ENCODE results near the gene TOR3A. TPM values are rescaled to one million over a fixed set of nuclear protein-coding genes. Genes with fewer than 3 reads are reported as not detected.

Gene TOR3A
- total RNA-seq, 8 experiments from 2014 or later = 9.2 to 27.9 (median 13.4) TPM

DNA sequence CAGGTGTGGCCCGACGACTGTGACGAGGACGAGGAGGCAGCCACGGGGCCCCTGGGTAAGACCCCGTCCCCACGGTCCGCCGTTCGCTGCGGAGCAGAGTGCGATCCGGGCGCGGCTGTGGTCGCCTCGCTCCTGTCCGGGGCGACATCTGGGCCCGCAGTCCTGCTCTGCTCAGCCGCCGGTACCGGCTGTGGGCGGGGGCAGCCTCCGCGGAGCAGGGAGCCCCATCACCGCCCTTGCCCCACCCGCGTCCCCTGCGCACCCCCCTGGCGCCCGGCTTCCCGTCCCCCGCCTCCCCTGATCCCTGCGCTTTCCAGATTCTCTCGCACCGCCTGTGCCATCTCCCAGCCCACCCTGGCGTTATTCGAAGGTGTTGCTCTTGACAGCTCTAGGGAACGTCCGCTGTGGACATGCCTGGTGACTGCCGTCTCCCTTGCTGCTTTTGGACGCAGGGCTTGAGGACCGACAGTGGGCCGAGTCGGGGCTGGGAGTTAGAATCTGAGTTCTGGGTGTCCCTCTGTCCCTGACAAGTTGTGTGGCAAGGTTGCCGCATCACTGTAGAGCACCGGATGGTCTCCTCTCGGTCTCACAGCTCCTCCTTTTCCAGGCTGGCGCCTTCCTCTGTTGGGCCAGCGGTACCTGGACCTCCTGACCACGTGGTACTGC, 596 bp downstream of the TOR3A start:
- H3K4me3 ChIP-seq = peak overlapping the region; percentile 42 to 66 (median 61)
- WGBS, 10 experiments = 0 to 4% (median 1%) methylated on average over 4 to 13 of the region's 52 CpGs; no CpG with 5 or more reads in 4 of the 10 experiments
- in situ Hi-C loops (cut with MboI; ENCODE audit: low pct_unique_long_range_greater_than_20kb in 2 of 9, low sequenced_read_pairs in 9 of 9, unreplicated experiment in 9 of 9) = loop anchor here in 5 of 9 experiments (25.0 kb wide), 1 partner anchor 280 kb away; the partner anchor contains the start of gene AXDND1 (in 5 of the 5)
- peak; percentile 37 to 67 (median 57) for ATAC-seq (replicated peaks in 6 of 8)
- H3K4me1 ChIP-seq (replicated peaks in 1 of 2) = peaks cover 2 to 9% of the 10 kb centered on the region in 2 donors
- peak overlapping the region in 1 of 2 donors; percentile 8 for H3K27ac ChIP-seq

DNA sequence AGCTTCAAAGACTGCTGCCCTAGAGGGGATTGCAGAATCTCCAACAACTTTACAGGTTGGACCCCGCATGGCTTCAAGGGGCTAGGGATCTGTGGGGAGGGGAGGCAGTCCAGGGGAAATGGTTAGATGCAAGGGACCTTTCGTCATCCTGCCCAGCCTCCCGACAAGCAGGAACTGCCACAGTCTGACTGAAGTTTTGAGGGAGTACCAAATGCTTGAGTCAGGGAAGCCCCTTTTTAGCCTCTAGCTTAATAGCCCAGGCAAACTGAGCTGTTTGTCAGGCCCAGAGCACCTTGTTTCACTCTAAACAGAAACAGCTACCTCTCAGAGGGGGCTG, 1.1 kb downstream of the TOR3A start:
- no peak for ATAC-seq (replicated peaks in 6 of 8)
- WGBS, 10 experiments = 0 to 11% (median 0%) methylated on average over 1 to 3 of the region's 3 CpGs; no CpG with 5 or more reads in 7 of the 10 experiments
- Histone ChIP-seq H3K4me3 (peak overlapping the region; percentile 42 to 66 (median 61)), H3K27ac (no peak overlapping the region), H3K4me1 (replicated peaks in 1 of 2) (peaks cover 2 to 9% of the 10 kb centered on the region in 2 donors)
- in situ Hi-C loops (cut with MboI; ENCODE audit: low pct_unique_long_range_greater_than_20kb in 2 of 9, low sequenced_read_pairs in 9 of 9, unreplicated experiment in 9 of 9) = loop anchor here in 5 of 9 experiments (25.0 kb wide), 1 partner anchor 279 kb away; the partner anchor contains the start of gene AXDND1 (in 5 of the 5)

DNA sequence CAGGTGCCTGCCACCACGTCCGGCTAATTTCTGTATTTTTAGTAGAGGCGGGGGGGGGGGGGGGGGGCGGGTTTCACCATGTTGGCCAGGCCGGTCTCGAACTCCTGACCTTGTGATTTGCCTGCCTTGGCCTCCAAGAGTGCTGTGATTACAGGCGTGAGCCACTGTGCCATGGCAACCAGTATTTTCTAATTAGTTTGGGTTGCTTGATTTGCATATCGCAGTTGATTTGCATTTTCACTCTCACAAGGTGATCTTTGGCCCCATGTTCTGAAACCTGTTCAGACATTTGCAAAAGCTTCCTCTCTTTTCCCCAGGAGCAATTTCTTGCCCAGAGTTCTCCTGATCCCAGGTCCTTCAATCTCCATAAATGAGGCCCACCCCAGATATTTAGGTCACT, 1.7 kb downstream of the TOR3A start:
- Histone ChIP-seq H3K4me3 (no peak overlapping the region), H3K27ac (no peak overlapping the region), H3K4me1 (replicated peaks in 1 of 2) (peaks cover 2 to 9% of the 10 kb centered on the region in 2 donors)
- ATAC-seq (replicated peaks in 6 of 8) = no peak
- in situ Hi-C loops (cut with MboI; ENCODE audit: low pct_unique_long_range_greater_than_20kb in 2 of 9, low sequenced_read_pairs in 9 of 9, unreplicated experiment in 9 of 9) = loop anchor here in 5 of 9 experiments (25.0 kb wide), 1 partner anchor 279 kb away; the partner anchor contains the start of gene AXDND1 (in 5 of the 5)
- 50 to 100% (median 100%) methylated on average over 1 to 7 of the region's 8 CpGs; no CpG with 5 or more reads in 5 of the 10 experiments for WGBS, 10 experiments

DNA sequence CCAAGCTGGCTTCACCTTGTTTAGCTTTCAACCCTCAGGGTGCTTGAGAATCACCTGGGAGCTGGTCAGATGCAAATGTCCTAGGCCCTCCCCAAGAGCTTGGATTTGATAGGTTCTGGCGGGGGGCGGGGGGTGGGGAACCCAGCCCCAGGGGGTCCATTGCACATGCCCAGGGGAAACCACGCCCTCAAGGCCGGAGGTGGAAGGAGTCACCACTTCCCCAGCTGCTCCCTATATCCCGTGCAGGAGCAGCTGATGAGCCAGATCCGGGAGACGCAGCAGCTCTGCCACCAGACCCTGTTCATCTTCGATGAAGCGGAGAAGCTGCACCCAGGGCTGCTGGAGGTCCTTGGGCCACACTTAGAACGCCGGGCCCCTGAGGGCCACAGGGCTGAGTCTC, 5.8 kb downstream of the TOR3A start:
- Histone ChIP-seq H3K4me3 (no peak overlapping the region), H3K27ac (no peak overlapping the region), H3K4me1 (replicated peaks in 1 of 2) (peaks cover 20 to 27% of the 10 kb centered on the region in 2 donors)
- no peak for ATAC-seq (replicated peaks in 6 of 8)
- in situ Hi-C loops (cut with MboI; ENCODE audit: low pct_unique_long_range_greater_than_20kb in 2 of 9, low sequenced_read_pairs in 9 of 9, unreplicated experiment in 9 of 9) = loop anchor here in 5 of 9 experiments (25.0 kb wide), 1 partner anchor 275 kb away; the partner anchor contains the start of gene AXDND1 (in 5 of the 5)
- WGBS, 10 experiments = 64% methylated on average over 6 of the region's 11 CpGs; no CpG with 5 or more reads in 9 of the 10 experiments

DNA sequence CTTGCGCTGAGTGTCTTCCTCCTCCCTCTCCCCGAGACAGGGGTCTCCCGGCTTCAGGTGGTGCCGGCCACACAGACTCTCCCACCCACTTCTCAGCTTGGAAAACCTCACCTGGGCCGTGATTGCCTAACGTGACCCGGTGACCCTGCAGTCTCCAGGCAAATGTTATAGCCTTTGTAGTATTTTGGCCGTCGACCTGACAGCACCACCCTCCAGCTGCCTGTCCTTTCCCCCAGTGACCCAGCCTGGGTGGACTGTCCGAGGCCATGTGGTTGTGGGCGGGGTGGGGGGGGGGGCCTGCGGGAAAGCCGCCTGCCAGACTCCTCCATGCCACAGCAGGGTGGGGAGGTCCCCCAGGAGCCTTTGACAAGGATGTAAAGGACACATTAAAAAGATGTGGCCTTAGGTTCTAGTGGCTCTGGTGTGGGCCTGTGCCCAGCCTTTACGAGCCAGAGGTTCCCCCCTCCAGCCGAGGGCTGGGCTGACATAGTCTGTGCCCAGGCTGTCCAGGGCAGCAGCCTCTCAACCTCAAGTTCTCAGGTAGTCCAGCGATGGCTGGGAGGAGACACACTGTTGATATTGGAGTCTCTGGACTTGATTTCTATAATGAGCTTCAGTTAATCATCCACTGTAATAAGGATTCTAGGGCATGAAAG, 8.1 kb downstream of the TOR3A start:
- 43 to 100% (median 82%) methylated on average over 1 to 10 of the region's 16 CpGs; no CpG with 5 or more reads in 5 of the 10 experiments for WGBS, 10 experiments
- Histone ChIP-seq H3K4me1 (replicated peaks in 1 of 2) (peaks cover 17 to 22% of the 10 kb centered on the region in 2 donors), H3K4me3 (no peak overlapping the region), H3K27ac (no peak overlapping the region)
- peak in 1 of 8 experiments; percentile 39 for ATAC-seq (replicated peaks in 6 of 8)
- in situ Hi-C loops (cut with MboI; ENCODE audit: low pct_unique_long_range_greater_than_20kb in 2 of 9, low sequenced_read_pairs in 9 of 9, unreplicated experiment in 9 of 9) = loop anchor here in 5 of 9 experiments (25.0 kb wide), 1 partner anchor 272 kb away; the partner anchor contains the start of gene AXDND1 (in 5 of the 5)

DNA sequence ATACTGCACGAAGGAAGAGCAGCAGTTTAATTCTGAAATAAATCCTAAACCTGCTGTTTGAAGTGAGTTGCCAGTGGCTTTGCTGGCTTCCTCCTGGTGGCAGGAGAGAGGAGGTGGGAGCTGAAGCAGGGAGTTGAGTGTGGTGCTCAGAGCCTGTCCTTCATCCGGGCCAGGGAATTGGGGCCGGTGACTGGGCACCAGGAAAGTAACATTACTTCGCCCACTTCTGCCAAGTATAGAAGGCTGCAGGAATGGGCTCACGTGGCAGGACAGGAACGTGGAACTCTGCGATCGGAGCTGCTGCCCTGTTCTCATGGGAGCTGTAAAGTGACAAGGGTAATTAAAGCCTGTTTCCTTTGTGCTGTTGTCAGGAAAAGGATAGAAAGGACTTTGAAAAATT, 8.7 kb downstream of the TOR3A start:
- Histone ChIP-seq H3K4me3 (no peak overlapping the region), H3K4me1 (replicated peaks in 1 of 2) (peaks cover 17 to 22% of the 10 kb centered on the region in 2 donors), H3K27ac (peak overlapping the region in 1 of 2 donors; percentile 84)
- ATAC-seq (replicated peaks in 6 of 8) = peak in 6 of 8 experiments; percentile 5 to 68 (median 32)
- 33 to 85% (median 75%) methylated on average over 1 to 8 of the region's 8 CpGs; no CpG with 5 or more reads in 2 of the 10 experiments for WGBS, 10 experiments
- in situ Hi-C loops (cut with MboI; ENCODE audit: low pct_unique_long_range_greater_than_20kb in 2 of 9, low sequenced_read_pairs in 9 of 9, unreplicated experiment in 9 of 9) = loop anchor here in 5 of 9 experiments (25.0 kb wide), 1 partner anchor 272 kb away; the partner anchor contains the start of gene AXDND1 (in 5 of the 5)

DNA sequence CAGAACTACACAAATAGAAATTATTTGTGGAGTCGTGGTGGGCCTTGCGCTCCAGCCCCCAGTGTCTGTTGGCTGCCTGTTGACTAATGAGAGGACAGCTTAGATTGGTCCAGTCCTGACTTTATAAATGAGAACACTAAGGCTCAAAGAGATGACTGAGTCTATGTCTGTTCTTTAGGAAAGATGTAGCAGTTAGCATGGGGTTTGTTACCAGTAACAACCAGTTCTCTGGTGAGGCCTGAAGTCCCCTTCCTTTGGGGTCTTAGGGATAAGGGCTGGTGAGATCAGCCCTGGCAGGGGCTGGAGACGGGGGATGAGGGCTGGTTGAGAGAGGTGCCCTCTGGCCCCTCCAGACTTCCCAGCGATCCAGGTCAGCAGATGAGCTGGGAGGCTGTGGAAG, 9.1 kb downstream of the TOR3A start:
- WGBS, 10 experiments = 40 to 100% (median 83%) methylated on average over 1 to 3 of the region's 4 CpGs
- Histone ChIP-seq H3K4me3 (no peak overlapping the region), H3K4me1 (replicated peaks in 1 of 2) (peaks cover 17 to 22% of the 10 kb centered on the region in 2 donors), H3K27ac (peak overlapping the region in 1 of 2 donors; percentile 84)
- in situ Hi-C loops (cut with MboI; ENCODE audit: low pct_unique_long_range_greater_than_20kb in 2 of 9, low sequenced_read_pairs in 9 of 9, unreplicated experiment in 9 of 9) = loop anchor here in 5 of 9 experiments (25.0 kb wide), 1 partner anchor 271 kb away; the partner anchor contains the start of gene AXDND1 (in 5 of the 5)
- peak in 2 of 8 experiments; percentile 11 to 51 for ATAC-seq (replicated peaks in 6 of 8)

DNA sequence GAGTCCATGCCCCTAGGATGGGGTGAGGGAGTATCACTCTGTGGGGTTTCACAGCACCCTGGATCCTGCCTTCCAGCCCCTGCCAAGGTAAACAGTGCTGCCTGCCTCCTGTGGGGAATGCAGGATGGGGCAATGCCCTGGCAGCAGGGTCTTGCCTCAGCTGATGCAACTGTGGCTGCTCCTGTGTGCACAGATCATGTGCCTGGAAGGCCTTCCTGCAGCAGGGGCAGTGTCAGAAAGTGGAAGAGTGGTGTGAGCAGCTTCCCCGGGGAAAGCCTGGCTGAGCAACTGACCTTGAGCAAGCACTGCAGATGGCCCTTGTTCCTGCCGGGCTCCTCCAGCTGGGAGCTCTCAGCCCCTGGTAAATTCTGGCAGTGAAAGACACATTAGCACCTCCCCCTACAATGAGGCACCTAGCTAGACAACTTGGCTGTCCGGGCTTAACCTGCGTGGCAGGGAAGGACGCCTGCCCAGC, 9.9 kb downstream of the TOR3A start:
- in situ Hi-C loops (cut with MboI; ENCODE audit: low pct_unique_long_range_greater_than_20kb in 2 of 9, low sequenced_read_pairs in 9 of 9, unreplicated experiment in 9 of 9) = loop anchor here in 5 of 9 experiments (25.0 kb wide), 1 partner anchor 271 kb away; the partner anchor contains the start of gene AXDND1 (in 5 of the 5)
- peak in 5 of 8 experiments; percentile 67 to 86 (median 84) for ATAC-seq (replicated peaks in 6 of 8)
- 31 to 100% (median 58%) methylated on average over 1 to 4 of the region's 5 CpGs; no CpG with 5 or more reads in 5 of the 10 experiments for WGBS, 10 experiments
- Histone ChIP-seq H3K4me1 (replicated peaks in 1 of 2) (peaks cover 17 to 22% of the 10 kb centered on the region in 2 donors), H3K27ac (peak overlapping the region; percentile 27 to 84), H3K4me3 (no peak overlapping the region)

DNA sequence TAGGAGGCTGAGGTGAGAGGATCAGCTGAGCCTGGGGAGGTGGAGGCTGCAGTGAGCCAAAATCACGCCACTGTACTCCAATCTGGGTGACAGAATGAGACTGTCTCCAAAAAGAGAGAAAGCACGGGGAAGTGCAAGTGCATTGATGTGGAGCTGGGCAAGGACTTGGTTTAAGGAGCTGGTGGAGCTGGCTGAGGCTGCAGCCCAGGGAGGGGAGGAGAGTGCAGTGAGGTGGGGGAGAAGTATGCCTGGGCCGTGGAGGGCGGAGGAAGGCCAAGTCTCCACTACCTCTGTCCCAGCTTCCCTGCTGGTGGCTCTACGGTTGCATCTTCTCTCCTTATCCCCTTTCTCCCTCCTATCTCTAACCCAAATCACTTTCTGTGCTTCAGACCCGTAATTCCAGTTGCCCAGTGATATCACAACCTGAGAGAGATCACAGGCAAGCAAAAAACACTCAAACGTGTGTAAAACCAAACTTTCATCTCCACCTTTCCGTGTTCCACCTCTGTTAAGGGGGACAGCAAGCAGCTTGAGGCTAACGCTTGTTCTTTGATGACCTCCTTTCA, 11.1 kb downstream of the TOR3A start:
- ATAC-seq (replicated peaks in 6 of 8) = no peak
- 83 to 100% (median 91%) methylated on average over 1 to 7 of the region's 9 CpGs for WGBS, 10 experiments
- in situ Hi-C loops (cut with MboI; ENCODE audit: low pct_unique_long_range_greater_than_20kb in 2 of 9, low sequenced_read_pairs in 9 of 9, unreplicated experiment in 9 of 9) = loop anchor here in 5 of 9 experiments (25.0 kb wide), 1 partner anchor 269 kb away; the partner anchor contains the start of gene AXDND1 (in 5 of the 5)
- H3K27ac ChIP-seq = no peak overlapping the region
- H3K4me1 ChIP-seq (replicated peaks in 1 of 2) = peaks cover 17 to 22% of the 10 kb centered on the region in 2 donors
- H3K4me3 ChIP-seq = no peak overlapping the region

DNA sequence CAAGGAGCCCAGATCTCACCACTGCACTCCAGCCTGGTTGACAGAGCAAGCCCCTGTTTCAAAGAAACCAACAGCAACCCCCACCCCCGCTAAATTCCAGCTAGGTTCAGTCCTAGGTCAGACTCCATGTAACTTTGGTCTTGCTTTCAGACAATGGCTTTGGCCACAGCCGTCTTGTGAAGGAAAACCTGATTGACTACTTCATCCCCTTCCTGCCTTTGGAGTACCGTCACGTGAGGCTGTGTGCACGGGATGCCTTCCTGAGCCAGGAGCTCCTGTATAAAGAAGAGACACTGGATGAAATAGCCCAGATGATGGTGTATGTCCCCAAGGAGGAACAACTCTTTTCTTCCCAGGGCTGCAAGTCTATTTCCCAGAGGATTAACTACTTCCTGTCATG, 12.9 kb downstream of the TOR3A start:
- in situ Hi-C loops (cut with MboI; ENCODE audit: low pct_unique_long_range_greater_than_20kb in 2 of 9, low sequenced_read_pairs in 9 of 9, unreplicated experiment in 9 of 9) = loop anchor here in 5 of 9 experiments (25.0 kb wide), 1 partner anchor 267 kb away; the partner anchor contains the start of gene AXDND1 (in 5 of the 5)
- WGBS, 10 experiments = 71 to 100% (median 75%) methylated on average over 1 to 5 of the region's 5 CpGs; no CpG with 5 or more reads in 3 of the 10 experiments
- Histone ChIP-seq H3K4me3 (no peak overlapping the region), H3K27ac (no peak overlapping the region), H3K4me1 (replicated peaks in 1 of 2) (peaks cover 17 to 22% of the 10 kb centered on the region in 2 donors)
- ATAC-seq (replicated peaks in 6 of 8) = no peak

DNA sequence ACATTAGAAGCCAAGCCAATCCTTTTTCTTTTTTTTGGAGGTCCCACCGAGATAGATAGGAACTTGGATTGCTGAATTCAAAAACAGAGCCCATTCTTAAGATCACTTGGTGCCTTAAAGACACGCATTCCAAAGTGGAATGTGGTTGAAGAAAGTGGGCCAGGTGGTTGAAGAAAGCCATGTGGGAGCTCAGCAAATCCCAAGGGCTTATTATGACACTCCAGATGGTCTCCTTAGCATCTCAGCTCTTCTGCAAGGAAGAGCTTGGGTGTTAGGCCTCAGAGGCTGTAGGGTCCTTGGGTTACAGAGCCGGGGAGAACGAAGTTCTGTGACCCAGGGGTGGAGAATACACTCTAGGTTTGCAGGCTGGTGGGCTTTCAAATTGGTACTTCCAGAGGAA, 13.5 kb downstream of the TOR3A start:
- H3K27ac ChIP-seq = no peak overlapping the region
- no peak overlapping the region for H3K4me3 ChIP-seq
- WGBS, 10 experiments = 60 to 100% (median 100%) methylated on average over 1 to 4 of the region's 4 CpGs; no CpG with 5 or more reads in 2 of the 10 experiments
- no peak for ATAC-seq (replicated peaks in 6 of 8)
- in situ Hi-C loops (cut with MboI; ENCODE audit: low pct_unique_long_range_greater_than_20kb in 2 of 9, low sequenced_read_pairs in 9 of 9, unreplicated experiment in 9 of 9) = loop anchor here in 5 of 9 experiments (25.0 kb wide), 1 partner anchor 267 kb away; the partner anchor contains the start of gene AXDND1 (in 5 of the 5)
- H3K4me1 ChIP-seq (replicated peaks in 1 of 2) = peaks cover 14 to 18% of the 10 kb centered on the region in 2 donors

DNA sequence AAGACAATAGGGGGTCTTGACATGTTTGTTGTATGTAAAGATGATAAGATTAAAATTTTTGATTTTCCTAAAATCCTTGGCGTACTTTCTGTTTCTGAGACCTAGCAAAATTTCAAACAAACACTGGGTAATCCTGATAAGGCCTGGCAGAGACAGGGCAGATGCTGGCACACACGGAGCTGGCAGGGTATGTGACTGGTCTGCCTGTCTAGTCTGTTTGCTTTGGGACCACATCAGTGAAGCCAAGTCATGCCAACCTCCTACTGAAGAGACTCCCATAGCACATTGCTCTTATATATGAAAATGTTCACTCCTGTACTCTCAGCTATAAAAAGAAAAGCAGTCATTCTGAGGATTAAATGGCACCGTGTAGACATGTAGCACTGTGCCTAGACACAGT, 14.1 kb downstream of the TOR3A start:
- Histone ChIP-seq H3K4me1 (replicated peaks in 1 of 2) (peaks cover 12 to 13% of the 10 kb centered on the region in 2 donors), H3K27ac (no peak overlapping the region), H3K4me3 (no peak overlapping the region)
- ATAC-seq (replicated peaks in 6 of 8) = no peak
- in situ Hi-C loops (cut with MboI; ENCODE audit: low pct_unique_long_range_greater_than_20kb in 2 of 9, low sequenced_read_pairs in 9 of 9, unreplicated experiment in 9 of 9) = loop anchor here in 5 of 9 experiments (25.0 kb wide), 1 partner anchor 266 kb away; the partner anchor contains the start of gene AXDND1 (in 5 of the 5)
- 83 to 100% (median 95%) methylated on average over 1 to 3 of the region's 3 CpGs; no CpG with 5 or more reads in 3 of the 10 experiments for WGBS, 10 experiments

Measured in motor neuron (in vitro differentiated cells).